ENCODE measurements around the gene HAO2.

The HAO2 gene

DNA sequence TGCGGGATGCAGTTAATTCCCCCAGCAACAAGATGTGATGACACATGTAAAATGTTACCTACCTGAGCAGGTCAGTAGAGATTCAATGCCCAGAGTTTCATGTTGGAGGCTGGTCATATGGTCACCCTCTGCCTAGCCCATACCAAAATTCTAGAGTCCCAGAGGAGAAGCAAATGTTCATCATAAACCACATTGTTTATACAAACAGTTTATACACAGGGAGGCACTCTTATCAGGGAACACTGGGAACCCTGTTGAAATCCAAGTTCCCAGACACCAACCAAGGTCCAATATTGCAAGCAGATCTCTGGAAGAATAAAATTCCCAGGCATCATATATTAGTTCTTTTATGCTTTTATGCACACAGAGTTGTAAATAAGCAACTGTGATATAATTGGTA, 10.5 kb downstream of the HAO2 start:
- DNase-seq (ENCODE audit: low spot score) (no peak), FAIRE-seq (no peak)

DNA sequence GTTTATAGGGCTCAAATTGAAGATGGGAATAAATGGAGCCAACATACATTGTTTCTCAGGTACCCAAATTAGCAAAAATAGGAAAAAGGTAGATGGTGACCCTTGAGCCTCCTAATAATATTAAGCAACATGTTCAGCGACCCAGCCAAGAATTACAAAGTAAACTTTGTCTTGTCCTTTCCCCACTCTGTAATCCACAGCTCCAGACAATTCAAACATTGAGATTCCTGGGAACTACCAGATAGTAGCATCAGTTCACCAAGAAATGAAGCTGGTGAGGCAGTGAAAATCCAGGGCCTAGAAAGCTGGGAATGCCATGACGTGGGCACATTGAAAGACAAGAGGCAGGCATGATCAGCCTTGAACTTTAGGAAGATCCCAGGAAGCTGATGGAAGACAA, 11.7 kb downstream of the HAO2 start:
- no peak for FAIRE-seq

DNA sequence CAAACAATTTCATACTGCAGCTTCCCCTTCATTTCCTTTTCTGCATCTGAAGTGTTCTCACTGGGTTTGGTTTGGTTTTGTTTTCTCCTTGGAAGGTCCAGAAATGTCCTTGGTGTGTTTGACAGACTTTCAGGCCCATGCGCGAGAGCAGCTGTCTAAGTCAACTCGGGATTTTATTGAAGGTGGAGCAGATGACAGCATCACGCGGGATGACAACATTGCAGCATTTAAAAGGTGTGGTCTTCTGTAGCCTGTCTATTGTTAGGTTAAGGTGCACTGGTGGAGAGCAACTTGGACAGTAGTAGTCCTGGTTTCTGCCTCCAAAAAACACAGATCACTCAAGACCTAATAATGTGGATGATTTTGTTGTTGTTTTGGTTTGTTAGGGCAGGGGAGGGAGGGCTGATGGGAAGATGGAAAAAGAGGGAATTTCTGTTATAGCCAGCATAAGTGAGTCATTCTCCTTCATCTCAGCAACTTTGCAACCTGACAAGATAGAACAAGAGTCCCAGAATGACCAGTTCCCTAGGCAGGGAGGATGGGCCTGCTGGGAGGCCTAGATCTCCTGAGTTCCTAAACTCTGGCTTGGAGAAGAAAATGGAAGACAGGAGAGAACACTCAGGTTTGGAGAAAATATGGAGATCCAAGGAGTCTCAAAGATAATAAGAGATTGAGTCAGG, 12.5 kb downstream of the HAO2 start:
- no peak for FAIRE-seq
- DNase-seq (ENCODE audit: low spot score): no peak

More for the DNA sequence above, 11.7 kb downstream of the HAO2 start:
- DNase-seq (ENCODE audit: low spot score): no peak

DNA sequence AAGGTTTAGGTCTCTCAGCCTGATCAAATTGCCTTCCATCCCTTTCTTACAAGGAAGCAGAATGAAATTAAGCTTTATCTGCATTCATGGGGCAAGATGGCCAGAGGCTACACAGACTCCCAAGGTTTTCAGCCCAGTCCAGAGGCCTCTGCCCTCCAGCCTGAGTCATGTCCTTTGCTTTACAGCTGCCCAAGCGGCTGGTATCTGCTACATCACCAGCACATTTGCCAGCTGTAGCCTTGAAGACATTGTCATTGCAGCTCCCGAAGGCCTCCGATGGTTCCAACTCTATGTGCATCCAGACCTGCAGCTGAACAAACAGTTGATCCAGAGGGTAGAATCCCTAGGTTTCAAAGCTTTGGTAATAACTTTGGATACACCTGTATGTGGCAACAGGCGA, 16.0 kb downstream of the HAO2 start:
- DNase-seq (ENCODE audit: low spot score) (no peak), FAIRE-seq (no peak)

DNA sequence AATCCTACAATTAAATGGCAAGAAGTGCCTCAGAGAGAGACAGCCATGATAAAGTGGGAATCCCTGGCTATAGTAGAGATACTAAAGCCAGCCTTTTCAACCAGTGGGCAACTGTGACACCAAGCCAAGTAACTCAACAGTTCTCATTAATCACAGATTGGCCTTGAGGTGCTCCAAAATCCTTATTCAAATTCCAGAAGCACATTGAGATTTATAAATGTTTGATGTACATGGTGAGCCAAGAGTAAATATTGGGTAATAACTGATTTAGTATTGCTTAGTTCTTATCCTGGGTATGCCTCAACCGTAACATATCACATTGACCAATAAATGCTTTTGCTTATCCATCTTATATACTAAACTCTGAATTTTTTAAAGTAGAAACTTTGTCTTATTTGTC, 17.1 kb downstream of the HAO2 start:
- no peak for DNase-seq (ENCODE audit: low spot score)
- no peak for FAIRE-seq

DNA sequence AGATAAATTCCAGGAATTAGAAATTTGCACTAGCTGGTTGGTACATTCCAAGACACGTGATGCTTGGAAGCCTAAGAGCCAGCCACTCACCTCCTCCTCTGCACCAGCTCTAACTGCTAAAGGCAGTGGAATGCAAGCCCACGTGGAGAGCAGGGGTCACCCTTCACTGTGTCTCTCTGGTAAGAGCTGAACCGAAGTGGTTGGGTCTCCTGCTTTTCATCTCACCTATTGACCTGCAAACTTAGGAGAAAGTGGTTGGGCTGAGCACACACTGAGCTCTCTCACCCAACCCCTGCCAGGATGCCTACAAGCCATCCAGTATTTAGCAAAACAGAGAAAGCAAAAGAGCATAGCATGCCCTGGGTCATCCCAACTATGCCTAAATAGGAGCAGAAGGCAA, 19.3 kb downstream of the HAO2 start:
- FAIRE-seq (peak; percentile 42), DNase-seq (ENCODE audit: low spot score) (no peak)

DNA sequence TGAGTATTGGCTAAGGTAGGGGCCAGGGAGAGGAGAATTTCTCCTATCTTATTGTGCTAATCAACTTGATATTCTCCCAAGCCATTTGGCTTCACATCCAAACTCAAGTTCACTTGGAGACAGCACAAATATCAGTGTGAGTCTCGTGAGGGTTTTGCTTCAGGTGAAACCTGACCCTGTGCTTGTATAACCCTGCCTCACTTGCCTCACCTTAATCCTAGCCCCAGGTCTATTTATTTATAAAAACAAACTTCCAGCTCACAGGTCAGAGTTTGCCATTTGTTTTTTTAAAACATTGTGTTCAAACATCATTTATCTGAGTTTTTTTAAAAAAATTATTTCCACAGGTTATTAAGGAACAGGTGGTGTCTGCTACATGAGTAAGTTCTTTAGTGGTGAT, 19.9 kb downstream of the HAO2 start:
- FAIRE-seq: no peak
- no peak for DNase-seq (ENCODE audit: low spot score)

DNA sequence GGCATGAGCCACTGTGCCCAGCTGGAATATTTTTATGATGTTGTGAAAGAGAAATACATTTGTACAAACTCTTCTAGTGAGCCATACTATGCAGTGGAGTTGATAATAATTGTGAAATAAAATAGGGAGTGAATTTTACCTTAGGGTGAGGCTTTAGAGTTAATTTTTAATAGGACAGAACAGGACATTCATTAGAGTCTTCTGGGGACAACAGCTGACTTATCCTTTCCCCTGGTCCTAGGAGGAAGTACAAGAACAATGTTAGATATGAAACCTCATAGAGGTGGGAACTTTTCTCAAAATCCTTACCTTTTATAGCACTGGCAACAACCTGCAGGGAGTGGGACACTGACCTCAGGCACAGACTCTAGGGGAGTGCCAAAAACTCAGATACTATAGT, 21.9 kb downstream of the HAO2 start:
- no peak for DNase-seq (ENCODE audit: low spot score)
- no peak for FAIRE-seq

DNA sequence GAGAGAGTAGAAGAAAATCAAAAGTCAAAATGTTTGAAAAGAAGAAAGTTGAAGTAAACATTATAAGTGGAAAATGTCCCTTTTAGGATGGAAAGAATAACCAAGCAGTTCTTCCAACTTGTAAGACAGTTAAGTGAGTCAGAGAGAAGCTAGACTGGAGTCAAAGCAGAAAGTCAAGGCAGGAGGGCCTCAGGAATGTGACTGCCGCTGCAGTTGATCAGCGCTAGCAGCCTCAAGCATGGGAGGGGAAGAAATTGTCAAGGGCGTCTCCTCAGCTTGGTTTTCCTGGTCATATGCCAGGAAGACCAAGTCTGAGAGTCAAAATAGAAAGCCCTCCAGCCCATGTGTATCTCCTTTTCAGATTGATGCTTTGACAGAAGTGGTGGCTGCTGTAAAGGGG, 23.2 kb downstream of the HAO2 start:
- DNase-seq (ENCODE audit: low spot score) (no peak), FAIRE-seq (no peak)

DNA sequence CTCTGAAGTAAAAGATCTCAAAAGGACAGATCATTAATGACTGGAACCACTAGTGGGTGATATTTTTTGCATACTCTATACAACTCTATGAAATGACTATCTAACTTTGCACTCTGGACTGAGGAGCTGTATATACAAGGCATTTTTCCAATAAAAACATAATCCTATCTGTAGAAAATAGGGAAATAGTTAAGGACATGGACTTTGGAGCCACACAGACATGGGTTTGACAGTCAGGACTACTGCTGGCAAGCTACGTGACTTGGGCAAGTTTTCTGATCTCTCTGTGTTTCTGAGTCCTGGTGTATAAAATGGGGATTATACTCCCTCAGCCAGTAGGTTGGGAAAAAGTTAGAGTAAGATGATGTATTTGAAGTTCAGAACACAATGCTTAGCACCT, 25.5 kb downstream of the HAO2 start:
- no peak for FAIRE-seq

DNA sequence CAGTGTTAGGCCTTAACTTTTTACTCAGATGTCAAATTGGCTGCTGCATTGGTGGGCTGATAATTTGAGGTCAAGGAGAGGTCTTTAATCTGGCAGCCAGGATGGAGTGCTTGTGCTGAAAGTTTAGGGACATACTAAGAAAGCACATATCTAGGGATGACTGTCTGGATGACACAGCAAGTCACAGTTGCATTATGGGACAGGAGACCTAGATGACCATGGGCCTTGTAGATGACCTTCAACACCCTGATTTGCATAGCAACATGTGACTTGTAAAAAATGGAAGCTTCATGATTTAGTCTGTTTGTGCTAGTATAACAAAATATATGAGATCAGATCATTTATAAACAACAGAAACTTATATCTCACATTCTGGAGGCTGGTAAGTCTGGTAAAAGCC, 28.4 kb downstream of the HAO2 start:
- FAIRE-seq: no peak
- no peak for DNase-seq (ENCODE audit: low spot score)

More for the DNA sequence above, 25.5 kb downstream of the HAO2 start:
- DNase-seq (ENCODE audit: low spot score): no peak

DNA sequence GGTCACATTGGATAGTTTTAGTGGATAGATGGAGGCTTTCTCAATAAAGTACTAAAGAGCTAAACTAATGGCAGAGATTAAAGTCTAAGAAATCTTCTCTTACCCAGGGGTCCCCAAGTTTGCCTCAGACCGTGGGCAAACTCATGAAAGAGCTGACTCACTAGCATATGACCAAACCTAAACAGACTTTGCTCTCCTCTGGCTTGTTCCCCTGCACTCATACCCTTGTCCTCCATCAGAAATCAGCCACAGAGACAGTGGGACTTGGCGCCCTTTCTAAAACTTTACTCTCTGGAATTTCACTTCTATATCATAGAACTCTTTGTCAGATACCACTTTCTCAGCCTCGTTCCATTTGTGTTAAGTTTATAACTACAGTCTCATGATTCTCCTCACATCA, 29.4 kb downstream of the HAO2 start:
- no peak for FAIRE-seq

DNA sequence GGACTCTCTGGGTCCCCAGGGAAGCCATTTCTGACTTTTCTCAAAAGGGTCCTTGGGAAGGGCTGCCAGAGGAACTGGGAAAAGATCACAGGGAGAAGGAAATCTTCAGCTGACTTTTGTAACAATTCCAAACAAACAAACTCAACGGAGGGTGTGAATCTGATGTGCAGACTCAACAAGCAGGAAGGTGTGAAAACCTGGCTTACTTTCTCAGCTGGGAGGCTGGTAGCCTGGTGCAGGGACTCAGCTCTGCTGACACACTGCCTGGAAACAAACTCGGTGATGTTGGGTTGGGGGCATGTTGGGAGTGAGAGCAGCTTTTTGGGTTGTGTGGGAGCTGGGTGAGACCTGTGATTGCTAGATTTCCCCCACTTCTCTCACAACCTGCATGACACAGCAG, 36.2 kb downstream of the HAO2 start:
- no peak for FAIRE-seq
- no peak for DNase-seq (ENCODE audit: low spot score)

More for the DNA sequence above, 29.4 kb downstream of the HAO2 start:
- no peak for DNase-seq (ENCODE audit: low spot score)

DNA sequence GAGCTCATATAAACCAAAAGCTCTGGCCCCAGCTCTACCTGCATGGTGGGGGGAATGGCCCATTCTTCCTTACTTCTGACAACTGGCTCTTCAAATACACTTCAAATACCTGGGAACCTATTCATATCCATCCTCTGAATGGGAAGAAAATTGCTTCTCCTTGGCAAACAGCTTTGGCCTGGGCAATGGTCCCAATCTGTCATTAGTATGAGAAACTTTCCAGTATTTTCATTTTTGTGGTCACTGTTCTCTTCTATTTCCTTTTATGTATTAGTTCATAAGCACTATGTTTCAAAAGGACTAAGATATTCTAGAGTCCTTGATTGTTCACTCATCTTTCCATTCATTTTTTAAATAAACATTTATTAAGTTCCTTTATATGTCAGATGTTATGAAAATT, 41.1 kb downstream of the HAO2 start:
- DNase-seq (ENCODE audit: low spot score) (no peak), FAIRE-seq (no peak)

DNA sequence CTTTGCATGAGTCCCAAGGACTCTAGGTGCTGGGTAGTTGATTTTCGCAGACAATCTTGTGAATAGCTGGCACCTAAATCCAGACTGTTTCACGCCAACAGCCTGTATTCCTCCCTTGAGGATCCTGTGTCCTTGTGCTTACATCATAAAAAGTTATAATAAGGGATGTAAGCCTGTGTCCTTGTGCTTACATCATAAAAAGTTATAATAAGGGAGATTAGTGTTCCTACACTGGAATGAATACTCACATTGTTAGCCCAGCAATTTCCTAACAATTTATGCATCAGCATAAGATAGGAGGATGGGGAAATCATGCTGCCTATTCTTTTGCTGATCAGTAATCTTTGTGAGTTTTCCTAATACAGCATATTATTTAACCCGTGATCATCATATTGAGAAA, 42.4 kb downstream of the HAO2 start:
- DNase-seq (ENCODE audit: low spot score): no peak
- no peak for FAIRE-seq

DNA sequence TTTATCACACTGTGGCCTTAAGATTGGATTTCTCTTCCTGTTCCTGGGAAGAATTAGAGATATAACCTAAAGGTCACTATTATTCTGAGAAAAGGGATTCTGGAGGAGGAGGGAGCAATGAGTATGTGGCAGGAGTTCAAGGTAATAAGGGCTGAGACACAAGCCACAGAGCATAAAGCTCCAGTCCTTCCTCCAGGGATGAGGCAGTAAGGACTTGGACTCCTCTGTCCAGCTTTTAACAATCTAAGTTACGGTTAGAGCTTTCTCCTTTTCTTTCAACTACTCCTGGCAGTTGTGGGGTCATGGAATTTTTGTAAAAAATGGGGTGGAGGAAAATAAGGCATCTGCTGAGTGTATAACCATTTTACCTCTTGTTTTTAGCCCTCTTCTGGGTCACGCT, 46.4 kb downstream of the HAO2 start, which contains the start of gene HSD3B2:
Gene HSD3B2 (plus strand): TSS at position 201 of the 400 bp plus-strand sequence. CDS start 270 bp downstream, outside the sequence.
- no peak for FAIRE-seq

DNA sequence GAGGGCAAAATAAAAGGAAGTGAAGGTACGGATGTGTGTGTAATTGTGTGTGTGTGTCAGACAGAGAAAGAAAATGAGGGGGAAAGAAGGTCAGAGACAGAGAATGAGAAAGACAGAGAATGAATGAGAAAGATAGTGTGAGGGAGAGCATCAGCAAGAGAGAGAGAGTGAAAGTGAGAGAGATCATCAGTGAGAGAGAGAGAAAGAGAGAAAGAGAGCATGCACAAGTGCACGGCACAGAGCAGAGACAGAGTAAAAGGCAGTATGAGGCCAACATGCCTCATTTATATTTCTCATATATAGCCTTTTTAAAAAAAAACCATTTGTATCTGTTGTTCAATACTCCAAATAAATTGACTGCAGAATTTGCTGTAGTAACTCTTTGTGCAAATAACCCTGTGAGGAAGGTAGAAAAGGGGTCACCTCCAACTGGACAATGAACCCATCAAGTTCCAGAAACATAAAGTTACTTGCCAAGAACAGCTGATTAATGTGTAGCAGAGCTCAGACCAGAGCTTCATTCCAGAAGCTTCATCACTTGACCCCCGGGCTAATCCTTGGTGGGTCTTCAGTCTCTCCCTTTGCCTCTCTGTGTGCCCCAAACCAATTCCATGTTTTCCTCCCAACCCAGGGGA, 47.5 kb downstream of the HAO2 start:
- FAIRE-seq: no peak
- no peak for DNase-seq (ENCODE audit: low spot score)

More for the DNA sequence above, 46.4 kb downstream of the HAO2 start, which contains the start of gene HSD3B2:
- no peak for DNase-seq (ENCODE audit: low spot score)

DNA sequence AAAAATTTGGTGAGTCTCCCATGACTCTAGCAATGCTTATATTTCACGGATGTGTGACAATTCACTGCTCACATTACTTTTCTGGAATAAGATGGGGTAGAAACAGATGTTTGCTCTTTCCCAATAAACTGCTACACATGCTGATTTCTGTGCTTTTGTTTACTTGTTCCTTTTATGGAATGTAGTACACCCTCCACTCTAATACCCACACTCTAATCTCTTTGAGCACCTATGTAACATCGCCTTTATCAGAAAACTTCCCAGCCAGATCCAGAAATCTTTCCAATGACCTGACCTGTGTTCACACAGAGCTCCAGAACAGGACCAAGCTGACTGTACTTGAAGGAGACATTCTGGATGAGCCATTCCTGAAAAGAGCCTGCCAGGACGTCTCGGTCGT, 50.5 kb downstream of the HAO2 start:
- FAIRE-seq (no peak), DNase-seq (ENCODE audit: low spot score) (no peak)

DNA sequence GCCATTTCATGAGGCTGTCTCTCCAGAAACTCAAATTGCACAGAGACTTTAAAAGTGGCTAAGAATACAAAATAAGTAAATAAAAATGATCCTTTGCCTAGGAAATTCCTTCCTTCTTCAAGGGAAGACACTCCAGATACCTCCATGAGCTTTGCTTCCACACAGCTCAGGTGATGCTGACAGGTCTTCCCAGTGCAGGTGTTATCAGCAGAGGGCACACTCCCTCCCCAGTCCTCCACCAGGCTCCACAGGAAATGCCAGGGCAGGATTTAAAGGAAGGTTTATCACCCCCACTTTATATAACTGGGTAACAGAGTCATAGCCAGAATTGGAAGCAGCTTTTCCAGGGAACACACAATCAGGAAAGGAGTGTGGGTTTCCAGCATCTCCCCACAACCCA, 52.1 kb downstream of the HAO2 start:
- DNase-seq (ENCODE audit: low spot score) (no peak), FAIRE-seq (no peak)

DNA sequence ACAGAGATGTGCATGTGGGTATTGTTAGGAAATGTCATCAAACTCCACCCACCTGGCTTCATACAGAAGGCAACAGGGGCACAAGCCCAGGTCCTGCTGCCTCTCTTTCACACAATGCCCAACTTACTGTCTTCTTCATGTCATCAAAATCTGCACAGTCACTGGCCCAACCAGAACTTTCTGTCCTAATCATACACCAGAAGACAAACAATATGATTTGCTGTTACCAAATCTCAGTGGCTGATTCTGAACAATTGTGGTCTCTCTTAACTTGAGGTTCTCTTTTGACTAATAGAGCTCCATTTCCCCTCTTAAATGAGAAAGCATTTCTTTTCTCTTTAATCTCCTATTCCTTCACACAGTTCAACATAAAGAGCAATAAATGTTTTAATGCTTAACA, 54.0 kb downstream of the HAO2 start:
- DNase-seq (ENCODE audit: low spot score) (no peak), FAIRE-seq (no peak)

DNA sequence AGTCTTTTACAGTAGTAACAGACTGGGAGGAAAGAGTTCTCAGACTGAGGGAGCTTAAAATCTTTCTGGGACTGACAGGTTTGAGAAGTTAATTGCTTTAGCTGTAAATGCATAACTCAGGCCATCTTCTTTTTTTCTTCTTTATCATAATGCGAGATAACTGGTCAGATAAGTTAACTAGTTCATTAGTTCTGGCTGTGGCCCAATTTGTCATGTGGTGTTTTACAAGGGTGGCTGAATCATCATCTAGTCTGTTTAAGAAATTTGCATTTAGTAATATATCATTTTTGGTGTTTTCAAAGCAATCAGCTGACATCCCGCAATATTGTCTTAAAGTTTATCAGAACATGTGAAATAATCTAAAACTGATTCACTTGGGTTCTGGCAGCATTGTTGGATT, 60.4 kb downstream of the HAO2 start:
- no peak for FAIRE-seq
- DNase-seq (ENCODE audit: low spot score): no peak

DNA sequence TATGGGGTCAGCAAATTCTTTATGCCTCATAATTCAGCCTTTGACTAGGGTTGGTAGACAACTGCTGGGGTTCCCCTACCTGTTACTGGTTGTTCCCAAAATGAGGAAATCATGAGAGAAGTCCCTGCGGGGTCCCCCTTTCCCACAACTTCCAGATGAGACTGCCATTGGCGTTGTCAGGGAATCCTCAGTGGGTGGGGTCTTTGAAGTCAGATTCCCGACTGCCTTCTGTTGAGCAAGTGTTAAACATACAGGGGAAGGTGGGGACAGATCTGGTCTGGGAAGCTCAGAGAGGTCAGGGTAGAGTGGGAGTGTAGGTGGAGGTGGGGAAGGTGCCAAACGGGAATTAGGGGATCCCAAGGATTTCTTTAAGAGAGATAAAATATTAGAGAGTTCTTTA, 61.1 kb downstream of the HAO2 start:
- DNase-seq (ENCODE audit: low spot score): no peak

DNA sequence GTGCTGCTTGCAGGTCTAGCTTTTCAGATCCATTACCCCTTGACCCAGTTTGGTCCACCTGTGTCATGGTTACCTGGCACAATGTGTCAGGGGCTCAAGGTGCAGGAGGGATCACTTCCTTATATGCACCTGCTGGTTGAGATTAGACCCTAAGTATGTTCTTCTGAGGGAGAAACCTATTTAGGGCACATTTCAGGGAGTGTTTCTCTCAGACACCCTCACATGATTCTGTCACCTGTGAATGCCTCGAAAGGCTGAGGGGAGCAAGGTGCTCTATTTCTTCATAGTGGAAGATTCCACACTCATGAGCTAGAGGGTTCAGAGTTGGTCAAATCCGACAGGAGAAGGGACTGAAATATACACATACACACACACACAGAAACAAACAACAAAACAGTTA, 61.9 kb downstream of the HAO2 start:
- no peak for FAIRE-seq
- DNase-seq (ENCODE audit: low spot score): no peak

More for the DNA sequence above, 61.1 kb downstream of the HAO2 start:
- no peak for FAIRE-seq
